Spleen (tissue), 11 donors: Measurements from ENCODE around the gene KLF15. TPM values are rescaled to one million over a fixed set of nuclear protein-coding genes. Genes with fewer than 3 reads are reported as not detected.

Experiments used
- DNase-seq: peaks from one replicate; pipeline ENCODE4 v3.0.0-alpha.2; 2020
- H3K27ac ChIP-seq, 8 donors: fragments of 200-600 bp; sonication (generic) in 7 of 8; 1 replicate in 4 of 8; 2 replicates in 4 of 8; pipeline versions ENCODE4 v1.5.0 to v1.8.0; 2016 to 2021; ENCODE audit warnings: inconsistent platforms in 4 of 8, mild to moderate bottlenecking in 4 of 8, moderate library complexity in 1 of 8
- H3K27me3 ChIP-seq, 7 donors: fragments of 200-600 bp; sonication (generic) in 6 of 7; replicated peaks in 1 of 7; 1 replicate in 4 of 7; 2 replicates in 3 of 7; pipeline versions ENCODE4 v1.5.0 to v1.8.0; 2016 to 2021; ENCODE audit warnings: inconsistent platforms in 3 of 7, mild to moderate bottlenecking in 1 of 7
- H3K36me3 ChIP-seq, 6 donors: fragments of 200-600 bp; sonication (generic) in 5 of 6; 1 replicate in 4 of 6; 2 replicates in 2 of 6; pipeline versions ENCODE4 v1.5.0 to v1.8.0; 2016 to 2021; ENCODE audit warnings: inconsistent platforms in 2 of 6
- H3K4me1 ChIP-seq, 6 donors: fragments of 200-600 bp; sonication (generic) in 5 of 6; 1 replicate in 3 of 6; 2 replicates in 3 of 6; pipeline versions ENCODE4 v1.5.0 to v1.8.0; 2016 to 2021; ENCODE audit warnings: inconsistent platforms in 3 of 6
- H3K4me3 ChIP-seq, 8 donors: fragments of 200-600 bp; sonication (generic) in 7 of 8; 1 replicate in 4 of 8; 2 replicates in 4 of 8; pipeline versions ENCODE4 v1.5.0 to v1.8.0; 2016 to 2021; ENCODE audit warnings: inconsistent platforms in 4 of 8, mild to moderate bottlenecking in 4 of 8, moderate library complexity in 2 of 8
- H3K9me3 ChIP-seq, 8 donors: fragments of 200-600 bp; sonication (generic) in 7 of 8; 1 replicate in 4 of 8; 2 replicates in 4 of 8; pipeline versions ENCODE4 v1.5.0 to v1.8.0; 2016 to 2021; ENCODE audit warnings: inconsistent platforms in 4 of 8
- CTCF ChIP-seq, 11 experiments: fragments of 200-600 bp in 7 of 11; fragments of 450-650 bp in 4 of 11; sonication (generic) in 4 of 11; IDR thresholded peaks in 8 of 11; conservative IDR thresholded peaks in 3 of 11; 1 replicate in 7 of 11; 2 replicates in 4 of 11; pipeline versions ENCODE4 v1.4.0 to v1.8.0; 2016 to 2021; ENCODE audit warnings: antibody characterized with exemption in 11 of 11, inconsistent platforms in 4 of 11, mild to moderate bottlenecking in 1 of 11
- POLR2A ChIP-seq, 3 donors: fragments of 450-650 bp; IDR thresholded peaks; one replicate each; pipeline ENCODE4 v1.5.1; 2017; ENCODE audit warnings: antibody characterized with exemption in 3 of 3, mild to moderate bottlenecking in 1 of 3
- POLR2AphosphoS5 ChIP-seq, 3 donors: sonication (generic); formaldehyde crosslinking; IDR thresholded peaks; one replicate each; pipeline ENCODE4 v1.5.1; 2017; ENCODE audit warnings: antibody characterized with exemption in 3 of 3
- WGBS, 5 donors: extraction: QIAGEN DNeasy Blood & Tissue Kit in 3 of 5; methylation state at CpG; one replicate each; pipeline versions ENCODE4 v1.1.5 to v1.1.7; 2013 to 2018; 5-methylcytosine and 5-hydroxymethylcytosine counted together
- intact Hi-C: fragments of 100-400 bp; cut with DNase I; formaldehyde crosslinking; loops from one replicate; pipeline ENCODE4 v1.15.0; 2023; ENCODE audit warnings: low total_unique reads
- polyA plus RNA-seq, 3 donors: library from polyadenylated mRNA; stranded (reverse); fragments of 200-250 nt; gene quantifications; one replicate each; pipeline ENCODE4 v1.2.1, GENCODE V29; 2013
- total RNA-seq, 7 donors: library from RNA; depleted of rRNA in 3 of 7; stranded (reverse); fragments of >200 nt in 3 of 7; fragmentation: NEBNext Ultra II Directional in 4 of 7; extraction: Animal tissue kit (Norgen Biotek cat#: 25700) in 4 of 7; gene quantifications; one replicate each; pipeline versions ENCODE4 v1.1.0 to v1.2.1, GENCODE V29; 2016 to 2021
- donor health status: healthy with polysubstance abuse.
- donor health status: DM: no; HTN: no; CAD: no; lungs with moderate emphysema.
- donor health status: DM: no; HTN: no; CAD: no.
- donor health status: Bipolar disorder and iron deficiency.
- donor health status: healthy.
- donor health status: DM: no; HTN: no; CAD: no.
- donor health status: DM: yes; HTN: yes; CAD: no.

KLF15 gene
- total and polyA plus RNA-seq, 10 donors: 0.57 to 9.5 (median 3.3) TPM

DNA sequence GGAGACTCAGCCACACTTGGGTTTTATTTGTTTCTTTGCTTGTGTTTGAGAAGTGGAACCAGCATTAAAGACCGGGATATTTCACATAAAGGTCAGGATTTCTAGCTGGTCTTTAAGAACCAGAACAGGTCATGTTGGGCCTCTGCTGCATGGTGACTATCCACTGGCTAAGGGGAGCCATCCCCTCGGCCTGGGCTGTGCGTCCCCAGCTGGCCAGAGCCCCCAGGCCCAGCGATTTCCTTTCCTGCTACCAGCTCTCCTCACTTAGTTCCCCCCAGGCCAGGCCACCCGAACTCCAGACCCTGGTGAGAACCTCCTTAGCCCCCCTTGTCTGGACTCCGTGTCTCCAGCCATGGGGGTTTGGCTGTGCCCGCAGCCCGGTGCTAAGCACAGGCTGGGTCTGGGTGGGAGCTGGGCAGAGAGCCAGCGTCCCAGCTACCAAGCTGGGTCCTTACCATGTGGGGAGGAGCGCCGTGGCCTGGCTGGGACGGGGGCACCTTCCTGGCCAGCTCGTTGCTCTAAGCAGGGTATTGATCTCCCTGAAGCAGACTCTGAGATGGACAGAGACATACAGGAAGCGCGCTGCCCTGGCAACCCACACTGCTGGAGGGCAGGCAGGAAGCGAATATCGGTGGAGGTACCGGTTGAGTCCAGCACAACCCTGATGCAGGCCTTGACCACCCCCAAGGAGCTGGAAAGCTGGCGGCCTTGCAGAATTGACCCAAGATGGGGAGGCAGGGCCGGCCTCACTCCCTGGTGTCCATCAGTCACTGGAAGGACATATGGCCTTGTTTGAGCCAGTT, 49.4 kb downstream of the KLF15 start:
- peak; percentile 64 for DNase-seq
- Histone ChIP-seq H3K27me3 (peaks cover 0 to 5% (median 0%) of the 10 kb centered on the region in 7 donors), H3K27ac (no peak overlapping the region), H3K9me3 (peaks cover 4 to 28% (median 18%) of the 10 kb centered on the region in 8 donors), H3K4me1 (no peaks in the 10 kb centered on the region), H3K4me3 (no peak overlapping the region), H3K36me3 (no peaks in the 10 kb centered on the region)
- TF ChIP-seq POLR2A (IDR thresholded peaks at IDR 0.05): no peak
- TF ChIP-seq POLR2AphosphoS5 (IDR thresholded peaks at IDR 0.05): no peak
- no peak for TF ChIP-seq CTCF (IDR thresholded peaks at IDR 0.05 in 8 of 11, conservative IDR thresholded peaks at IDR 0.05 in 3 of 11)
- WGBS, 5 donors: 89 to 93% (median 91%) methylated on average over 20 of the region's 20 CpGs
- intact Hi-C loops: no loop called here

- TF ChIP-seq POLR2A (IDR thresholded peaks at IDR 0.05): no peak
- intact Hi-C loops: no loop called here
- peak; percentile 47 for DNase-seq
- Histone ChIP-seq H3K4me3 (no peak overlapping the region), H3K27me3 (peaks cover 0 to 5% (median 0%) of the 10 kb centered on the region in 7 donors), H3K4me1 (no peaks in the 10 kb centered on the region), H3K9me3 (peaks cover 4 to 36% (median 25%) of the 10 kb centered on the region in 8 donors), H3K27ac (no peak overlapping the region), H3K36me3 (no peaks in the 10 kb centered on the region)
- WGBS, 5 donors: 74 to 86% (median 82%) methylated on average over 8 of the region's 8 CpGs
These were observed 50.2 kb downstream of the KLF15 start for GRCh38 chr3:126306888-126307482.

GRCh38 chr3:126306397-126306796, 50.8 kb downstream of the KLF15 start:
- no peak for DNase-seq
- Histone ChIP-seq H3K27me3 (peaks cover 0 to 5% (median 0%) of the 10 kb centered on the region in 7 donors), H3K27ac (no peak overlapping the region), H3K4me3 (no peak overlapping the region), H3K36me3 (no peaks in the 10 kb centered on the region), H3K9me3 (peaks cover 4 to 36% (median 25%) of the 10 kb centered on the region in 8 donors), H3K4me1 (no peaks in the 10 kb centered on the region)
- WGBS, 5 donors: 85 to 95% (median 88%) methylated on average over 7 of the region's 7 CpGs
- intact Hi-C loops: no loop called here
- TF ChIP-seq POLR2A (IDR thresholded peaks at IDR 0.05) (no peak), POLR2AphosphoS5 (IDR thresholded peaks at IDR 0.05) (no peak)

DNA sequence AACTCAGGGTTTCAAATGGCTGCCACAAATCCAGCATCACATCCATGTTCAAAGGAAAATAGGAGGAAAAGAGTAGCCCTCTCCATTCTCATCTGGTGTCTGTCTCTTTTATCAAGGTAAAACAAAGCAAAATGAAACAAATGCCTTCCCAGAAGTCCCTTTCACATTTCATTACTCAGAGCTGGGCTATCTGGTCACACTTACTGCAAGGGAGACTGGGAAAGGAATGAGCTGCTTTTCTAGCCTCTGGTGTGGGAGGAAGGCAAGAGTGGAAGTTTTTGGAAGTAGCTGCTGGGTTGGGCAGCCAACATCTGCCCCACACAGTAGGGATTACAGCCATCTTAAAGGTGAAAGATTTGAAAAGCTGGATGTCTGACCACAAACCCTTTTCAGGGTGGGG, 51.8 kb downstream of the KLF15 start:
- Histone ChIP-seq H3K4me3 (no peak overlapping the region), H3K27ac (no peak overlapping the region), H3K27me3 (peaks cover 0 to 8% (median 0%) of the 10 kb centered on the region in 7 donors), H3K4me1 (no peaks in the 10 kb centered on the region), H3K36me3 (no peaks in the 10 kb centered on the region), H3K9me3 (peaks cover 4 to 33% (median 25%) of the 10 kb centered on the region in 8 donors)
- DNase-seq: no peak
- intact Hi-C loops: no loop called here
- TF ChIP-seq POLR2A (IDR thresholded peaks at IDR 0.05) (no peak), CTCF (IDR thresholded peaks at IDR 0.05 in 8 of 11, conservative IDR thresholded peaks at IDR 0.05 in 3 of 11) (no peak), POLR2AphosphoS5 (IDR thresholded peaks at IDR 0.05) (no peak)

DNA sequence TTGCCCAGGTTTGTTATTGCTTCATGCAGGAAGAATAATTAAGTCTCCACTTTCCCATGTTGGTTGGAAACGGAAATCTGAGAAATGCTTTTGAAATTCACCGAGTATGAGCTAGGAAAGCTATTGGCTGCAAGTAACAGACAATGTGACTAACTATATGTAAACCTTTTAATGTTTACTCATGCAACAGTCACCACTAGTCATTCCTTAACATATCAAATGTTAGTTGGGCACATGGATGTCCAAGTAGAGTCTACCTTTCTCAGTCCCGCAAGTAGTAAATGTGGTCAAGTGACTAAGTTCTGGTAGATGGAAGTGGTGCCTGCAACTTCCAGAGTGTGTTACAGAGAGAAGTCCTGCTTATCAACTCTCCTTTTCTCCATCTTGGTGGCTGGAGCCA, 52.5 kb downstream of the KLF15 start:
- no peaks in the 10 kb centered on the region for H3K4me1 ChIP-seq
- peaks cover 0 to 9% (median 0%) of the 10 kb centered on the region in 7 donors for H3K27me3 ChIP-seq
- H3K27ac ChIP-seq: no peak overlapping the region
- WGBS, 5 donors: 64 to 95% (median 66%) methylated on average over 3 of the region's 3 CpGs
- DNase-seq: no peak
- no peak overlapping the region for H3K4me3 ChIP-seq
- H3K36me3 ChIP-seq: no peaks in the 10 kb centered on the region
- intact Hi-C loops: no loop called here
- H3K9me3 ChIP-seq: peaks cover 4 to 30% (median 25%) of the 10 kb centered on the region in 8 donors
- TF ChIP-seq POLR2AphosphoS5 (IDR thresholded peaks at IDR 0.05): no peak
- no peak for TF ChIP-seq POLR2A (IDR thresholded peaks at IDR 0.05)
- TF ChIP-seq CTCF (IDR thresholded peaks at IDR 0.05 in 8 of 11, conservative IDR thresholded peaks at IDR 0.05 in 3 of 11): no peak
